ENCODE data around the gene MRPS6. TPM values are rescaled to one million over a fixed set of nuclear protein-coding genes. Genes with fewer than 3 reads are reported as not detected.

The MRPS6 gene
- total RNA-seq, 1 experiment from 2014 or later = 55.1 TPM

DNA sequence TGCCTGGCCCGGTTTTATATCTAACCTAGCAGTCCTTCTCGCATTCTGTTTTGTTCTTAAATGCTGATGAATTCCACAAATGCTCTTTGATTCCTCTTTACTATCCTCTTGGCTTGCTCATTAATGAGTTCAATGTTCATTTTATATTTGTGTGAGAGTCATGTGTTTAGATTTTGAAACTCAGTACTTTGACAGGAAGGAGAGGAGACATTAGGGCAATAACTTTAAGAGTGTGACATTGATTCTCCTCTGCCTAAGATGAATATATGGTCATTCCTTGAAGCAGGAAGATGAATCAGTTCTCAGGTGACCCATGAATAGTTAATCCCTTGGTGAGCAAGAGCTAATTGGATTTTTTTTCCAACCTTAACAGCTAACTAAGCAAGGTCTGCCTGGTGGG, 84.1 kb downstream of the MRPS6 start:
- TF ChIP-seq CEBPB (IDR thresholded peaks at IDR 0.05; ENCODE audit: low read depth) (no peak), SIN3A (IDR thresholded peaks at IDR 0.05; ENCODE audit: low read depth) (no peak), SRF (IDR thresholded peaks at IDR 0.05; ENCODE audit: low read depth) (no peak), FOSL1 (IDR thresholded peaks at IDR 0.05; ENCODE audit: low read depth) (no peak), EGR1 (IDR thresholded peaks at IDR 0.05; ENCODE audit: low read depth) (no peak), EZH2phosphoT487 (IDR thresholded peaks at IDR 0.05; ENCODE audit: borderline replicate concordance) (no peak), SP1 (IDR thresholded peaks at IDR 0.05; ENCODE audit: low read depth) (no peak), ZNF274 (IDR thresholded peaks at IDR 0.05; ENCODE audit: low read depth, low read length) (no peak)
- H3K27me3 ChIP-seq (ENCODE audit: insufficient read depth, low read length) = no peaks in the 10 kb centered on the region
- H3K27ac ChIP-seq (ENCODE audit: low read depth, low read length) = no peak overlapping the region
- H3K4me2 ChIP-seq (ENCODE audit: low read length) = no peak overlapping the region
- no peaks in the 10 kb centered on the region for H4K20me1 ChIP-seq (ENCODE audit: insufficient read depth)
- H3K4me1 ChIP-seq (ENCODE audit: control insufficient read depth in 1 of 2, insufficient read depth in 2 of 2, low read length in 2 of 2) = no peaks in the 10 kb centered on the region
- DNase-seq (ENCODE audit: low read depth, low spot score) (no peak), ATAC-seq (no peak)
- intact Hi-C loops (cut with micrococcal nuclease) = no loop called here
- H3K4me3 ChIP-seq (replicated peaks in 1 of 2; ENCODE audit: low read depth in 1 of 2, low read length in 2 of 2) = no peak overlapping the region
- no peaks in the 10 kb centered on the region for H3K9me2 ChIP-seq (ENCODE audit: insufficient read depth)
- ChIA-PET POLR2A (no interaction called here), CTCF (no interaction called here), RAD21 (ENCODE audit: low non-redundant PET in 1 of 2, low total read pairs in 2 of 2, uncharacterized antibody in 2 of 2, unreplicated experiment in 2 of 2) (no interaction called here)
- no peak overlapping the region for H3K9ac ChIP-seq (ENCODE audit: low read length)
- no TSS peak for BruUV-seq (replicated peaks)
- no peak overlapping the region for H2AFZ ChIP-seq (ENCODE audit: low read depth, low read length, poor library complexity, severe bottlenecking)
- no peaks in the 10 kb centered on the region for H3K9me3 ChIP-seq (ENCODE audit: control insufficient read depth in 1 of 2, insufficient read depth in 1 of 2, low read depth in 1 of 2, low read length in 2 of 2)
- H3K36me3 ChIP-seq (ENCODE audit: control insufficient read depth in 1 of 2, insufficient read depth in 2 of 2, low read length in 2 of 2) = no peaks in the 10 kb centered on the region
- no peaks in the 10 kb centered on the region for H3K79me2 ChIP-seq (ENCODE audit: insufficient read depth, low read length)

DNA sequence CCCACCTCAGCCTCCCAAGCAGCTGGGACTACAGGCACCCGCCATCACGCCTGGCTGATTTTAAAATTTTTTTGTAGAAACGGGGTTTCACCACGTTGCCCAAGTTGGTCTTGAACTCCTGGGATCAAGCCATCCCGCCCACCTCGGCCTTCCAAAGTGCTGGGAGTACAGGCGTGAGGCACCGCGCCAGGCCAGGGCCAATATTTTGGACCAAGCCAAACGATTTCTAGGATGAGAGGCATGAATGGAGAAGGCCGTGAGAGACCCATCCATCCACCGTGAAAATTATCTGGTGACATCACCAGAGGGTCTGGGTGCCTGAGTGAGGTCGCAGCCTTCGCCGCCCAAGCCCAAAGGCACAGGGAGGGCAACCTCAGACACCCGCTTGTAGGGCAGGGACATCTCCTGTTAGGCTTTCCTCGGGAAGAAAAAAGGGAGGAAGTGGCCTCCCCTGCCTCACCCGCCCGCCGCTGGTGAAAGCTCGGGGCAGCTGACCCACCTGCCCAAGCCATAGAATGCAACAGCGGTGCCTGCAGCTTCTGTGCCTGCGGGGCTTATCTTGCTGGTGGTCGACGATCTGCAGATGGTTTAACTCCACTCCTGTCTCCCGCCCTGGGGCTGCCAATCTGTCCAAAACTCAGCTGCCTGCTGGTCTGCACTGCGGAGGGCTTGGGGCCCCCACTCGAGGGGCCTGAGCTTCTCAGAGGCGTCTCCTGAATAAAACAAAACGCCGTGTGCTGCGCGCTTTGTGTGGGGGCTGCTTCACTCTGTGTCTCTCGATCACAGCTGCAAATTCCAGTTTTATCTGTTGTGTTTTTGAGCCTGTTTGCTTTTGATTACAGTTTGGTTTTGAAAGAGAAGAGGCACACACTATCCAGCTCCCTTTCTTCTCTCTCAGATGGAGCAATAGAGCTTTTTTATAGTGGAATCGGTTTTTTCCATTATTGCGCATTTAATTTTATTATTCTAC, 85.8 kb downstream of the MRPS6 start:
- no peaks in the 10 kb centered on the region for H3K9me2 ChIP-seq (ENCODE audit: insufficient read depth)
- no peak overlapping the region for H3K27ac ChIP-seq (ENCODE audit: low read depth, low read length)
- no peaks in the 10 kb centered on the region for H3K4me1 ChIP-seq (ENCODE audit: control insufficient read depth in 1 of 2, insufficient read depth in 2 of 2, low read length in 2 of 2)
- H3K4me2 ChIP-seq (ENCODE audit: low read length) = no peak overlapping the region
- CTCF ChIA-PET = no interaction called here
- no peaks in the 10 kb centered on the region for H3K79me2 ChIP-seq (ENCODE audit: insufficient read depth, low read length)
- H3K9me3 ChIP-seq (ENCODE audit: control insufficient read depth in 1 of 2, insufficient read depth in 1 of 2, low read depth in 1 of 2, low read length in 2 of 2) = 0 out of 4 replicates have a peak, but pooled peaks cover 0 to under 1% of the 10 kb centered on the region in 2 experiments
- ATAC-seq = no peak
- no peak overlapping the region for H3K9ac ChIP-seq (ENCODE audit: low read length)
- H3K27me3 ChIP-seq (ENCODE audit: insufficient read depth, low read length) = no peaks in the 10 kb centered on the region
- intact Hi-C loops (cut with micrococcal nuclease) = no loop called here
- POLR2A ChIA-PET = no interaction called here
- H4K20me1 ChIP-seq (ENCODE audit: insufficient read depth) = no peaks in the 10 kb centered on the region
- RAD21 ChIA-PET (ENCODE audit: low non-redundant PET in 1 of 2, low total read pairs in 2 of 2, uncharacterized antibody in 2 of 2, unreplicated experiment in 2 of 2) = no interaction called here
- H3K4me3 ChIP-seq (replicated peaks in 1 of 2; ENCODE audit: low read depth in 1 of 2, low read length in 2 of 2) = no peak overlapping the region
- H2AFZ ChIP-seq (ENCODE audit: low read depth, low read length, poor library complexity, severe bottlenecking) = no peak overlapping the region
- no TSS peak for BruUV-seq (replicated peaks)
- DNase-seq (ENCODE audit: low read depth, low spot score) = no peak
- H3K36me3 ChIP-seq (ENCODE audit: control insufficient read depth in 1 of 2, insufficient read depth in 2 of 2, low read length in 2 of 2) = no peaks in the 10 kb centered on the region
- no peak for TF ChIP-seq JUND (IDR thresholded peaks at IDR 0.05)
- TF ChIP-seq, protein P1, sequence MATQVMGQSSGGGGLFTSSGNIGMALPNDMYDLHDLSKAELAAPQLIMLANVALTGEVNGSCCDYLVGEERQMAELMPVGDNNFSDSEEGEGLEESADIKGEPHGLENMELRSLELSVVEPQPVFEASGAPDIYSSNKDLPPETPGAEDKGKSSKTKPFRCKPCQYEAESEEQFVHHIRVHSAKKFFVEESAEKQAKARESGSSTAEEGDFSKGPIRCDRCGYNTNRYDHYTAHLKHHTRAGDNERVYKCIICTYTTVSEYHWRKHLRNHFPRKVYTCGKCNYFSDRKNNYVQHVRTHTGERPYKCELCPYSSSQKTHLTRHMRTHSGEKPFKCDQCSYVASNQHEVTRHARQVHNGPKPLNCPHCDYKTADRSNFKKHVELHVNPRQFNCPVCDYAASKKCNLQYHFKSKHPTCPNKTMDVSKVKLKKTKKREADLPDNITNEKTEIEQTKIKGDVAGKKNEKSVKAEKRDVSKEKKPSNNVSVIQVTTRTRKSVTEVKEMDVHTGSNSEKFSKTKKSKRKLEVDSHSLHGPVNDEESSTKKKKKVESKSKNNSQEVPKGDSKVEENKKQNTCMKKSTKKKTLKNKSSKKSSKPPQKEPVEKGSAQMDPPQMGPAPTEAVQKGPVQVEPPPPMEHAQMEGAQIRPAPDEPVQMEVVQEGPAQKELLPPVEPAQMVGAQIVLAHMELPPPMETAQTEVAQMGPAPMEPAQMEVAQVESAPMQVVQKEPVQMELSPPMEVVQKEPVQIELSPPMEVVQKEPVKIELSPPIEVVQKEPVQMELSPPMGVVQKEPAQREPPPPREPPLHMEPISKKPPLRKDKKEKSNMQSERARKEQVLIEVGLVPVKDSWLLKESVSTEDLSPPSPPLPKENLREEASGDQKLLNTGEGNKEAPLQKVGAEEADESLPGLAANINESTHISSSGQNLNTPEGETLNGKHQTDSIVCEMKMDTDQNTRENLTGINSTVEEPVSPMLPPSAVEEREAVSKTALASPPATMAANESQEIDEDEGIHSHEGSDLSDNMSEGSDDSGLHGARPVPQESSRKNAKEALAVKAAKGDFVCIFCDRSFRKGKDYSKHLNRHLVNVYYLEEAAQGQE (IDR thresholded peaks at IDR 0.05; ENCODE audit: low read depth) = no peak
- no peak for TF ChIP-seq TCF7L2 (IDR thresholded peaks at IDR 0.05; ENCODE audit: borderline replicate concordance, extremely low read depth, insufficient read depth, insufficient read length)
